KMS-11 (cell line): ENCODE data around the gene BANF2.

Experiments
- H2AFZ ChIP-seq: fragments of 200-600 bp; sonication (generic); 2 replicates; pipeline ENCODE4 v1.6.1; 2016; ENCODE audit warnings: antibody characterized with exemption, mixed run types, low read depth
- H3K27ac ChIP-seq: fragments of 200-600 bp; sonication (generic); 2 replicates; pipeline ENCODE4 v1.6.1; 2016; ENCODE audit warnings: mild to moderate bottlenecking, mixed run types
- H3K27me3 ChIP-seq: fragments of 200-600 bp; sonication (generic); 2 replicates; pipeline ENCODE4 v1.6.1; 2017; ENCODE audit warnings: mild to moderate bottlenecking, low read depth, mixed run types, moderate library complexity; ENCODE audit not compliant: insufficient read depth
- H3K36me3 ChIP-seq: fragments of 200-600 bp; sonication (generic); 2 replicates; pipeline ENCODE4 v1.6.1; 2017; ENCODE audit warnings: mild to moderate bottlenecking, mixed run types; ENCODE audit not compliant: insufficient read depth
- H3K4me1 ChIP-seq: fragments of 200-600 bp; sonication (generic); 2 replicates; pipeline ENCODE4 v1.6.1; 2016; ENCODE audit warnings: mild to moderate bottlenecking, low read depth, mixed run types; ENCODE audit not compliant: poor library complexity, severe bottlenecking
- H3K4me2 ChIP-seq: fragments of 200-600 bp; sonication (generic); 2 replicates; pipeline ENCODE4 v1.7.0; 2016; ENCODE audit warnings: mild to moderate bottlenecking, mixed run types
- H3K4me3 ChIP-seq: fragments of 200-600 bp; sonication (generic); IDR thresholded peaks from 2 replicates; pipeline ENCODE4 v1.6.1; 2017; ENCODE audit warnings: low read depth, low read length, mixed read lengths; ENCODE audit not compliant: insufficient read depth
- H3K79me2 ChIP-seq: fragments of 200-600 bp; sonication (generic); 2 replicates; pipeline ENCODE4 v1.6.1; 2016; ENCODE audit warnings: low read depth, mixed run types; ENCODE audit not compliant: insufficient read depth
- H3K9ac ChIP-seq: fragments of 200-600 bp; sonication (generic); 2 replicates; pipeline ENCODE4 v1.6.1; 2016; ENCODE audit warnings: mild to moderate bottlenecking, mixed run types
- H4K20me1 ChIP-seq: fragments of 200-600 bp; sonication (generic); 2 replicates; pipeline ENCODE4 v1.6.1; 2016; ENCODE audit warnings: mild to moderate bottlenecking, mixed run types; ENCODE audit not compliant: insufficient read depth
- TF ChIP-seq, protein P1 (sequence below): fragments of 200-600 bp; sonication (generic); conservative IDR thresholded peaks from 2 replicates; pipeline ENCODE4 v1.6.1; 2017; ENCODE audit warnings: low read depth, mild to moderate bottlenecking, antibody characterized with exemption, low read length, moderate library complexity, mixed read lengths

Gene BANF2

DNA sequence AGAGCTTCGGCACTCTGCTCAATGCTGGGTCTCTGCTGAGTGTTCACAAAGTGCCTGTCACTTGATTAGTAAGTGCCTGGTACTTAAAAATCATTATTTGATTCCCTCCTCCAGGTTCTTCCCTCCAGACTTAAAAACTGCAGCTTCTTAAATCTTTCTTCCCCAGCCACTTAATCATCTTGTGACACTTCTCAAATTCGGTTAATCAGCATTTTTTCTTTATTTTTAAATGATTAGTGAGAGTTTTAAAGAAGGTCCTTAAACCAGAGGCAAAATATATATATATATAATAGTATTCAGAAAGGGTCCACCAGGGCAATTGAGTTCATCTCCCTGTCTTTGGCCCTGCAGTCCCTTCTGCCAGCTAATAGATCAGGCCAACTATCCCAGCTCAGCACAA lies 8.0 kb upstream of the BANF2 start:
- H2AFZ ChIP-seq, result no peak overlapping the region
- no peak overlapping the region for H3K9ac ChIP-seq
- H3K36me3 ChIP-seq, result no peaks in the 10 kb centered on the region
- H3K27ac ChIP-seq, result no peak overlapping the region
- H4K20me1 ChIP-seq, result no peaks in the 10 kb centered on the region
- H3K4me1 ChIP-seq, result no peaks in the 10 kb centered on the region
- H3K79me2 ChIP-seq, result no peaks in the 10 kb centered on the region
- no peak overlapping the region for H3K4me3 ChIP-seq
- TF ChIP-seq, protein P1, sequence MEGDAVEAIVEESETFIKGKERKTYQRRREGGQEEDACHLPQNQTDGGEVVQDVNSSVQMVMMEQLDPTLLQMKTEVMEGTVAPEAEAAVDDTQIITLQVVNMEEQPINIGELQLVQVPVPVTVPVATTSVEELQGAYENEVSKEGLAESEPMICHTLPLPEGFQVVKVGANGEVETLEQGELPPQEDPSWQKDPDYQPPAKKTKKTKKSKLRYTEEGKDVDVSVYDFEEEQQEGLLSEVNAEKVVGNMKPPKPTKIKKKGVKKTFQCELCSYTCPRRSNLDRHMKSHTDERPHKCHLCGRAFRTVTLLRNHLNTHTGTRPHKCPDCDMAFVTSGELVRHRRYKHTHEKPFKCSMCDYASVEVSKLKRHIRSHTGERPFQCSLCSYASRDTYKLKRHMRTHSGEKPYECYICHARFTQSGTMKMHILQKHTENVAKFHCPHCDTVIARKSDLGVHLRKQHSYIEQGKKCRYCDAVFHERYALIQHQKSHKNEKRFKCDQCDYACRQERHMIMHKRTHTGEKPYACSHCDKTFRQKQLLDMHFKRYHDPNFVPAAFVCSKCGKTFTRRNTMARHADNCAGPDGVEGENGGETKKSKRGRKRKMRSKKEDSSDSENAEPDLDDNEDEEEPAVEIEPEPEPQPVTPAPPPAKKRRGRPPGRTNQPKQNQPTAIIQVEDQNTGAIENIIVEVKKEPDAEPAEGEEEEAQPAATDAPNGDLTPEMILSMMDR, result no peak
- H3K27me3 ChIP-seq, result no peaks in the 10 kb centered on the region
- no peak overlapping the region for H3K4me2 ChIP-seq

DNA sequence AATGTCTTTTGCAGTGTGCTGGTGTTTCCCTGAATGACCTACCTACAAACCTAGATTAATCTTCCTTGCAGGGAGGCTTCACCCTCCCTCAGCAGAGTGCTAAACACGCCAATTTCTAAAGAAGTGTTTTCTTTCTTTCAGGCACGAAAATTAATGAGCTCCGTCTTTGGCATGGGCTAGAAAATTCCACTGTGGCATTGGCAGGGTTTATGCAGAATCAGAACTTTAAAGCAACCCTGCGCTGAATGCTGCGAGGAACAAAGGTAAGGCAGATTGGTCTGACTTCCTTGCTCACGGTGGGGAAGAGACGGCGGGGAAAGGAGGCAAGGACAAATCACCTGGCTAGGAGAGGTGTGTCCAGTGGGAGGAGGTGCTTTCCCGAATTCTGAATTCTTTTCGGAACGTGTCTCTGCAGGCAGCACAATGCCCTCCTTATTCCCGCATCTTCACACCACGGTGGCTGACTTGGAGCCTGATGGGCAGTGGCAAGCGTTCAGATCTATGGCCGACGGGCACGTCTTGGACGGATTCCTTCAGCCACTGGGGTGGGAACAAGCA lies 6.2 kb upstream of the BANF2 start:
- TF ChIP-seq, protein P1, result no peak
- H3K4me2 ChIP-seq, result no peak overlapping the region

DNA sequence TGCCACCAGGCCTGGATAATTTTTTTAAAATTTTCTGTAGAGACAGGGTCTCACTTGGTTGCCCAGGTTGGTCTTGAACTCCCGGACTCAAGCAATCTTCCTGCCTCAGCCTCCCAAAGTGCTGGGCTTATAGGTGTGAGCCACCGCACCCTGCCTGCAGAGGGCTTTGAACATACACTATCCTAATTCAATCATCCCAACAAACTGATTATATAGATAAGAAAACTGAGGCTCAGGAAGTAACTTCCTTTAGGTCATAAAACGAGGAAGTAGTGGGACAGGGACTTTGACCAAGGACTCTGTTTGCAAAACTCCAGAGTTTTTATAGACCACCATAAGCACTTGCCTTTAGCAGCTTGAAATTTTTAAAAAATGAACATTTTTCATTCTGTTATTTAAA lies 5.0 kb upstream of the BANF2 start:
- no peak overlapping the region for H3K27ac ChIP-seq
- TF ChIP-seq, protein P1, result no peak
- no peak overlapping the region for H2AFZ ChIP-seq
- H4K20me1 ChIP-seq, result no peaks in the 10 kb centered on the region
- no peak overlapping the region for H3K9ac ChIP-seq
- H3K4me2 ChIP-seq, result no peak overlapping the region
- no peaks in the 10 kb centered on the region for H3K27me3 ChIP-seq
- H3K36me3 ChIP-seq, result no peaks in the 10 kb centered on the region
- H3K4me1 ChIP-seq, result no peaks in the 10 kb centered on the region
- H3K79me2 ChIP-seq, result no peaks in the 10 kb centered on the region
- no peak overlapping the region for H3K4me3 ChIP-seq

More for the DNA sequence above, 6.2 kb upstream of the BANF2 start:
- Histone ChIP-seq H3K4me1 (no peaks in the 10 kb centered on the region), H3K79me2 (no peaks in the 10 kb centered on the region), H4K20me1 (no peaks in the 10 kb centered on the region), H3K27me3 (no peaks in the 10 kb centered on the region), H3K36me3 (no peaks in the 10 kb centered on the region), H3K9ac (no peak overlapping the region), H3K4me3 (no peak overlapping the region), H2AFZ (no peak overlapping the region), H3K27ac (no peak overlapping the region)

DNA sequence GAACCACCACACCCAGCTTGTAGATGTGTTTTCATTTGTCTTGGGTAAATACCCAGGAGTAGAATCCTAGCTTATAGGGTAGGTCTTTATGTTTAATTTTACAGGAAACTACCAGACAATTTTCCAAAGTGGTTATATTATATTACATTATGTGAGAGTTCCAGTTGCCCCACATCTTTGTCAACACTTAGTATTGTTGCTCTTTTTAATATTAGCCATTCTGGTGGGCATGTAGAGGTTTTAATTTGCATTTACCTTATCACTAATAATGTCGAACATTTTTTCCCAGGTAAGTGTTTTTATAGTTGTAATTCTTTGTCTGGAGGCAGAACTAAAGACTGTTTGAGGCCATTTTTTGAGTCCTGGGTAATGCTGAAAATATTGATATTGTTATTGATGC lies 3.5 kb upstream of the BANF2 start:
- H3K36me3 ChIP-seq, result no peaks in the 10 kb centered on the region
- H3K4me3 ChIP-seq, result no peak overlapping the region
- H2AFZ ChIP-seq, result no peak overlapping the region
- H3K79me2 ChIP-seq, result no peaks in the 10 kb centered on the region
- H3K9ac ChIP-seq, result no peak overlapping the region
- no peaks in the 10 kb centered on the region for H4K20me1 ChIP-seq
- H3K27me3 ChIP-seq, result no peaks in the 10 kb centered on the region
- peaks cover 6% of the 10 kb centered on the region for H3K4me1 ChIP-seq
- no peak overlapping the region for H3K4me2 ChIP-seq
- no peak overlapping the region for H3K27ac ChIP-seq
- TF ChIP-seq, protein P1, result no peak

DNA sequence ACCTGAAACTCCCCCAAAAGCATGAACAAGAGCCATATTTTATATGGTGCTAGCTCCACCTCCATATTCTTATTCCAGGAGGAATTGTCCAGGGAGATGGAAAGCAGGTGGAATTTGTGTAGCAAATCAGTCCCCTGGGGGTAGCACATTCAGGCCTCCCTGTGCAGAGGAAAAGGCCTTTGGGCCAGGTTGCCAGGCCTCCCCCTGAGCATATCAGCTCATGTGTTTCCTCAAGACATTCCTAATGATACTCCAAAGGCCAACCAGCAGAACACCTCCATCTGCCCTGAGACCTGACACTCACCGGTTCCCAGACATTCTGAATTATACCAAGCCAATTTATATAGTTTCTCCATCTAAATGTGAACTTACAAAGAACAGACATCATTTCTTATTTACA lies 2.6 kb upstream of the BANF2 start:
- Histone ChIP-seq H3K4me2 (no peak overlapping the region), H3K27ac (no peak overlapping the region), H3K4me3 (no peak overlapping the region), H3K79me2 (no peaks in the 10 kb centered on the region), H3K4me1 (peaks cover 6% of the 10 kb centered on the region), H3K27me3 (no peaks in the 10 kb centered on the region), H4K20me1 (no peaks in the 10 kb centered on the region), H3K9ac (no peak overlapping the region), H3K36me3 (no peaks in the 10 kb centered on the region), H2AFZ (no peak overlapping the region)
- TF ChIP-seq, protein P1, result no peak
